ENCODE results near the gene UBR3. TPM values are rescaled to one million over a fixed set of nuclear protein-coding genes. Genes with fewer than 3 reads are reported as not detected.

The UBR3 gene
- total RNA-seq, 1 experiment from 2014 or later, result 21.9 TPM

DNA sequence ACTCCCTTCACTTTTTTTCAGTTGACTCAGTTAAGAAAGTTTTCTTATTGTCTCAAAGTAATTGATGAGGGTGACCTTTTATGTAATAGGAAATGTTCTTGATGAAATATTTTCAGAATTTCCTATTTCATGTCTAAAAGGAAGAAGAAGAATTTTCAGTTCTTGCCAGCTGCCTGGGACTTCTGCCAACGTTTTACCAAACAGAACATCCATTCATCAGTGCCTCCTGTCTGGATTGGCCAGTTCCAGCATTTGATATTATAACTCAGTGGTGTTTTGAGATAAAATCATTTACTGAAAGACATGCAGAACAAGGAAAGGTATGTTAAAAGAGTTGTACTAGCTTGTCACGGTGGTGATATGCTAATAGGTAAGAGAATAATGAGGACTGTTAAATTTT is 246.0 kb downstream of the UBR3 start:
- H2BK12ac ChIP-seq (ENCODE audit: insufficient read length, low read depth, low read length), result no peak overlapping the region
- H3K79me2 ChIP-seq (ENCODE audit: insufficient read depth, low read length), result no peaks in the 10 kb centered on the region
- no peak overlapping the region for H4K8ac ChIP-seq (replicated peaks; ENCODE audit: insufficient read length, low read depth, low read length)
- Mint-ChIP-seq H3K27ac (no peak overlapping the region), H3K4me3 (no peak overlapping the region), H3K36me3 (ENCODE audit: insufficient read depth in 1 of 3, low read depth in 3 of 3) (peaks cover 25 to 47% (median 40%) of the 10 kb centered on the region in 3 experiments), H3K27me3 (ENCODE audit: low read depth) (no peaks in the 10 kb centered on the region), H3K9me3 (peaks cover 15% of the 10 kb centered on the region in 2 experiments), H3K4me1 (peaks cover 40% of the 10 kb centered on the region in 2 experiments)
- H2BK5ac ChIP-seq (ENCODE audit: insufficient read length, low read length), result no peak overlapping the region
- no peaks in the 10 kb centered on the region for H3K9me3 ChIP-seq (ENCODE audit: control insufficient read depth, low read depth, low read length)
- H4K20me1 ChIP-seq (ENCODE audit: control insufficient read depth, insufficient read depth, insufficient read length), result no peaks in the 10 kb centered on the region
- H3K18ac ChIP-seq (ENCODE audit: insufficient read length, low read depth, low read length), result no peak overlapping the region
- no peak overlapping the region for H3K4me2 ChIP-seq (ENCODE audit: insufficient read depth, insufficient read length, low read length)
- peaks cover 5% of the 10 kb centered on the region; the same call in 1 of the 2 replicates for H3K4me1 ChIP-seq (ENCODE audit: insufficient read depth, low read length)
- H3K4ac ChIP-seq (ENCODE audit: low read depth, low read length), result no peak overlapping the region
- no CpG with 5 or more reads among the region's 2 CpGs for WGBS (ENCODE audit: extremely low coverage, insufficient read length, low lambda C conversion rate)
- no peak for DNase-seq
- H3K9ac ChIP-seq (ENCODE audit: extremely low read depth, insufficient read length, low read length), result no peak overlapping the region
- H2BK20ac ChIP-seq (ENCODE audit: low read depth, low read length, poor library complexity, severe bottlenecking), result no peak overlapping the region
- H4K91ac ChIP-seq (ENCODE audit: insufficient read length, low read depth, low read length), result no peak overlapping the region
- H3K79me1 ChIP-seq (ENCODE audit: insufficient read depth, low read depth, low read length, poor library complexity, severe bottlenecking), result no peaks in the 10 kb centered on the region
- H2BK120ac ChIP-seq (ENCODE audit: low read depth, low read length, poor library complexity, severe bottlenecking), result no peak overlapping the region
- no peaks in the 10 kb centered on the region for H3K23me2 ChIP-seq (ENCODE audit: insufficient read length, low read depth, low read length, poor library complexity, severe bottlenecking)
- no peak overlapping the region for H3K23ac ChIP-seq (ENCODE audit: insufficient read length, low read depth, low read length)
- no peak overlapping the region for H3K27ac ChIP-seq (ENCODE audit: insufficient read length, low read depth, low read length)
- H3T11ph ChIP-seq (ENCODE audit: low read length), result no peak overlapping the region
- H2BK15ac ChIP-seq (ENCODE audit: low read depth, low read length), result no peak overlapping the region
- H3K56ac ChIP-seq (ENCODE audit: insufficient read length, low read depth, low read length), result no peak overlapping the region
- H2AFZ ChIP-seq (ENCODE audit: low read length), result no peak overlapping the region
- no peaks in the 10 kb centered on the region for H3K27me3 ChIP-seq (ENCODE audit: insufficient read depth, low read length)
- H2AK5ac ChIP-seq (ENCODE audit: insufficient read length, low read length), result no peak overlapping the region
- TF ChIP-seq, protein P1, sequence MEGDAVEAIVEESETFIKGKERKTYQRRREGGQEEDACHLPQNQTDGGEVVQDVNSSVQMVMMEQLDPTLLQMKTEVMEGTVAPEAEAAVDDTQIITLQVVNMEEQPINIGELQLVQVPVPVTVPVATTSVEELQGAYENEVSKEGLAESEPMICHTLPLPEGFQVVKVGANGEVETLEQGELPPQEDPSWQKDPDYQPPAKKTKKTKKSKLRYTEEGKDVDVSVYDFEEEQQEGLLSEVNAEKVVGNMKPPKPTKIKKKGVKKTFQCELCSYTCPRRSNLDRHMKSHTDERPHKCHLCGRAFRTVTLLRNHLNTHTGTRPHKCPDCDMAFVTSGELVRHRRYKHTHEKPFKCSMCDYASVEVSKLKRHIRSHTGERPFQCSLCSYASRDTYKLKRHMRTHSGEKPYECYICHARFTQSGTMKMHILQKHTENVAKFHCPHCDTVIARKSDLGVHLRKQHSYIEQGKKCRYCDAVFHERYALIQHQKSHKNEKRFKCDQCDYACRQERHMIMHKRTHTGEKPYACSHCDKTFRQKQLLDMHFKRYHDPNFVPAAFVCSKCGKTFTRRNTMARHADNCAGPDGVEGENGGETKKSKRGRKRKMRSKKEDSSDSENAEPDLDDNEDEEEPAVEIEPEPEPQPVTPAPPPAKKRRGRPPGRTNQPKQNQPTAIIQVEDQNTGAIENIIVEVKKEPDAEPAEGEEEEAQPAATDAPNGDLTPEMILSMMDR (conservative IDR thresholded peaks at IDR 0.05), result no peak
- no peak overlapping the region for H4K5ac ChIP-seq (ENCODE audit: insufficient read length, low read depth, low read length)
- H3K14ac ChIP-seq (ENCODE audit: insufficient read depth, low read length), result no peak overlapping the region

Measured in H9 (cell line).